Gastrocnemius medialis (tissue), 4 donors: ENCODE results near the gene PML.

Source experiments
- POLR2A ChIP-seq, 2 donors: fragments of 450-650 bp; IDR thresholded peaks; one replicate each; pipeline ENCODE4 v1.6.1; 2017; ENCODE audit warnings: antibody characterized with exemption in 2 of 2, mild to moderate bottlenecking in 2 of 2, moderate library complexity in 2 of 2
- TF ChIP-seq, protein P1 (sequence below), 5 experiments: fragments of 450-650 bp in 3 of 5; fragments of 200-600 bp in 2 of 5; sonication (generic) in 2 of 5; IDR thresholded peaks in 4 of 5; conservative IDR thresholded peaks in 1 of 5; 1 replicate in 4 of 5; 2 replicates in 1 of 5; pipeline ENCODE4 v1.5.1; 2016 to 2019; ENCODE audit warnings: antibody characterized with exemption in 5 of 5, mild to moderate bottlenecking in 3 of 5, moderate library complexity in 3 of 5

DNA sequence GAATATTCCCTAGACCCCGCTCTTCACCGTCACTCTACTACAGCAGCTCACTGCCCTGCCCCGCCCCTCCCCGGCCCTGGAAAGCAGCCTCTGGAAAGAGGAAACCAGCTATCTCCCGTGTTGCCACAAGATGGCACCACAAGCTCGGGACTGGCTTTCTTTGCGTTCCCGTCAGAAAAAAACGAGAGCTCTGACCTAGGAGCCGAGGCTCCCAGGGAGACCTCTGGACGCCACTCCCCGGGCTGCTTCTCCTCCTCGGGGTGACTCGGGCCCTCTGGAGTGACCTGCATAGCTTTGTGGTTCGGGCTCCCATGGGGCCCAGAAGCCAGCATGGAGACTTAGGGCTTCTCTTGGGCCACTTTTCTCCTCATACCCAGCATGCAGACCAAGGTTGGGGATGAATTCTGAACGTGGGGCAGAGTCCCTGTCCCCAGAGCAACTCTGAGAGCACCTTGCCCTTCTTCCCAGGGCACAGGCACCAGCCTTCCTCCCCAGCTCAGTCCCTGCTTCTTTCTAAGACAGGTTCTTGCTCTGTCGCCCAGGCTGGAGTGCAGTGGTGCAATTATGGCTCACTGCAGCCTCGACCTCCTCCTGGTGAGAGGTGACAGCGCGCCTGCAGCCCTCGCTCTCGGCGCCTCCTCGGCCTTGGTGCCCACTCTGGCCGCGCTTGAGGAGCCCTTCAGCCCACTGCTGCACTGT, 21.4 kb upstream of the PML start:
- TF ChIP-seq, protein P1, sequence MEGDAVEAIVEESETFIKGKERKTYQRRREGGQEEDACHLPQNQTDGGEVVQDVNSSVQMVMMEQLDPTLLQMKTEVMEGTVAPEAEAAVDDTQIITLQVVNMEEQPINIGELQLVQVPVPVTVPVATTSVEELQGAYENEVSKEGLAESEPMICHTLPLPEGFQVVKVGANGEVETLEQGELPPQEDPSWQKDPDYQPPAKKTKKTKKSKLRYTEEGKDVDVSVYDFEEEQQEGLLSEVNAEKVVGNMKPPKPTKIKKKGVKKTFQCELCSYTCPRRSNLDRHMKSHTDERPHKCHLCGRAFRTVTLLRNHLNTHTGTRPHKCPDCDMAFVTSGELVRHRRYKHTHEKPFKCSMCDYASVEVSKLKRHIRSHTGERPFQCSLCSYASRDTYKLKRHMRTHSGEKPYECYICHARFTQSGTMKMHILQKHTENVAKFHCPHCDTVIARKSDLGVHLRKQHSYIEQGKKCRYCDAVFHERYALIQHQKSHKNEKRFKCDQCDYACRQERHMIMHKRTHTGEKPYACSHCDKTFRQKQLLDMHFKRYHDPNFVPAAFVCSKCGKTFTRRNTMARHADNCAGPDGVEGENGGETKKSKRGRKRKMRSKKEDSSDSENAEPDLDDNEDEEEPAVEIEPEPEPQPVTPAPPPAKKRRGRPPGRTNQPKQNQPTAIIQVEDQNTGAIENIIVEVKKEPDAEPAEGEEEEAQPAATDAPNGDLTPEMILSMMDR (IDR thresholded peaks at IDR 0.05 in 4 of 5, conservative IDR thresholded peaks at IDR 0.05 in 1 of 5), result peak; percentile 75 to 90 (median 87)
- TF ChIP-seq POLR2A (IDR thresholded peaks at IDR 0.05), result no peak
